ENCODE measurements around the gene HTT. TPM values are rescaled to one million over a fixed set of nuclear protein-coding genes. Genes with fewer than 3 reads are reported as not detected.
A peak's percentile ranks its signal among the peaks of the same experiment; 100 is the strongest.

HTT gene
- total RNA-seq, 2 experiments from 2014 or later = 56.9 to 62.6 TPM

DNA sequence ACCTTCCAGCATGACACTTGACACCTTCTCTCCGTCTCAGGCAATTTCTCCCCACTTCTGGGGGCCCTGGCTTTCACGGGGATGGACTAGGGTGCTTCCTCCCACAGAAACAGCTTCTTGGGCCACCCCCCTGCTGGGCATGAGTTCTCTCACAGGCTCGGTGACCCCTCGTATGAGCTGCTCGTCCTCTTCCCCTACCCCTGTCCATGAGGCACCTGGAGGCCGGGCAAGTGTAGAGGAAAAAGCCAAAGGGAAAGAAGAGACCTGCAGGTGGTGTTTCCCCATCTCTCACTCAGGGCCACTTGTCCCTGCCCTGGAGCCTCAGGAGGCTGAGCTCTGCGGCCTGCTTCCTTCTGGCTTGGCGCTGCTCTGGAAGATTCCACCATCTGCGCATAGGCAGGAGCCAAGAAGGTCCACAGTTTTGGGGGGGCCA, 216.4 kb downstream of the HTT start:
- Mint-ChIP-seq H3K27me3 (peaks cover 25% of the 10 kb centered on the region), H3K4me1 (ENCODE audit: low read depth) (peaks cover 34% of the 10 kb centered on the region), H3K27ac (no peak overlapping the region), H3K36me3 (ENCODE audit: low read depth) (peaks cover 5% of the 10 kb centered on the region), H3K9me3 (no peaks in the 10 kb centered on the region), H3K4me3 (peak overlapping the region; percentile 73)
- H3K27me3 ChIP-seq (ENCODE audit: control insufficient read depth in 1 of 2, insufficient read depth in 2 of 2, low read length in 2 of 2) = peaks cover 7 to 21% of the 10 kb centered on the region in 2 experiments
- ATAC-seq (ENCODE audit: poor library complexity) = no peak
- TF ChIP-seq, protein P1, sequence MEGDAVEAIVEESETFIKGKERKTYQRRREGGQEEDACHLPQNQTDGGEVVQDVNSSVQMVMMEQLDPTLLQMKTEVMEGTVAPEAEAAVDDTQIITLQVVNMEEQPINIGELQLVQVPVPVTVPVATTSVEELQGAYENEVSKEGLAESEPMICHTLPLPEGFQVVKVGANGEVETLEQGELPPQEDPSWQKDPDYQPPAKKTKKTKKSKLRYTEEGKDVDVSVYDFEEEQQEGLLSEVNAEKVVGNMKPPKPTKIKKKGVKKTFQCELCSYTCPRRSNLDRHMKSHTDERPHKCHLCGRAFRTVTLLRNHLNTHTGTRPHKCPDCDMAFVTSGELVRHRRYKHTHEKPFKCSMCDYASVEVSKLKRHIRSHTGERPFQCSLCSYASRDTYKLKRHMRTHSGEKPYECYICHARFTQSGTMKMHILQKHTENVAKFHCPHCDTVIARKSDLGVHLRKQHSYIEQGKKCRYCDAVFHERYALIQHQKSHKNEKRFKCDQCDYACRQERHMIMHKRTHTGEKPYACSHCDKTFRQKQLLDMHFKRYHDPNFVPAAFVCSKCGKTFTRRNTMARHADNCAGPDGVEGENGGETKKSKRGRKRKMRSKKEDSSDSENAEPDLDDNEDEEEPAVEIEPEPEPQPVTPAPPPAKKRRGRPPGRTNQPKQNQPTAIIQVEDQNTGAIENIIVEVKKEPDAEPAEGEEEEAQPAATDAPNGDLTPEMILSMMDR (IDR thresholded peaks at IDR 0.05) = no peak
- peaks cover 37% of the 10 kb centered on the region for H3K4me1 ChIP-seq (ENCODE audit: insufficient read depth, low read length)
- no peak overlapping the region for H3K4me3 ChIP-seq (ENCODE audit: low read length)
- H3K36me3 ChIP-seq (ENCODE audit: insufficient read depth, low read length) = no peaks in the 10 kb centered on the region
- ChIA-PET CTCF (interaction anchor here (1.3 kb wide), 1 partner anchor 55 kb away, joined by 3 read pairs; no protein-coding TSS in a partner anchor), POLR2A (no interaction called here)
- no peaks in the 10 kb centered on the region for H3K9me3 ChIP-seq (ENCODE audit: control insufficient read depth in 1 of 2, insufficient read depth in 1 of 2, low read length in 2 of 2)
- no peak overlapping the region for H3K27ac ChIP-seq (ENCODE audit: low read depth in 1 of 2, low read length in 2 of 2)
- intact Hi-C loops (cut with DNase I, micrococcal nuclease) = loop anchor here in 1 of 2 experiments (5.0 to 10.0 kb wide), 4 partner anchors 89 to 664 kb away; partner anchors contain the start of genes GRK4, HTT, HTT-AS and NOP14
- DNase-seq = peak in 1 of 14 experiments; percentile 16

DNA sequence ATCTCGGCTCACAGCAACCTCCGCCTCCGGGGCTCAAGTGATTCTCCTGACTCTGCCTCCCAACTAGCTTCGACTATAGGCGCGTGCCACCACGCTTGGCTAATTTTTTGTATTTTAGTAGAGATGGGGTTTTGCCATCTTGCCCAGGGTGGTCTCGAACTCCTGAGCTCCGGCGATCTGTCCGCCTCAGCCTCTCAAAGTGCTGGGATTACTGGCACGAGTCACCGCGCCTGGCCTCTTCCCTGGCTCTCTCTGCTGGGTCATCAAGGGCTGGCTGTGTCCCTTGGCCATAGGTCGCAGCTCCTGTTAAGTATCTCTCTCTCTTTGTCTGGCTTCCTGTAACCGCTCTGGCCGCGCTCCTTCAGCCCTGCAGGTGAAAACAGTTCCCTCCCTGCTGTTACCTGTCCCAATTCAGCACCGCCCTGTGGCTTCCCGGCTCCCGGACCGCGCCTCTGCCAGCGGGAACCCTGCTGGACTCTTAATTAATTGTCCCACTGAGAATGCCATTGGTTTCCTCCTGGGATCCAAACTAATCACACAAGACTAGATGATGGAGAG, 217.0 kb downstream of the HTT start:
- Mint-ChIP-seq H3K9me3 (no peaks in the 10 kb centered on the region), H3K4me3 (peak overlapping the region; percentile 95), H3K27me3 (peaks cover 21% of the 10 kb centered on the region), H3K36me3 (ENCODE audit: low read depth) (peaks cover 5% of the 10 kb centered on the region), H3K4me1 (ENCODE audit: low read depth) (peaks cover 40% of the 10 kb centered on the region), H3K27ac (peak overlapping the region; percentile 74)
- CTCF ChIA-PET = interaction anchor here (1.1 to 1.3 kb wide), 2 partner anchors 11 to 55 kb away, joined by 3 read pairs; no protein-coding TSS in a partner anchor
- Histone ChIP-seq H3K36me3 (ENCODE audit: insufficient read depth, low read length) (no peaks in the 10 kb centered on the region), H3K4me3 (ENCODE audit: low read length) (peak overlapping the region; percentile 79), H3K9me3 (ENCODE audit: control insufficient read depth in 1 of 2, insufficient read depth in 1 of 2, low read length in 2 of 2) (no peaks in the 10 kb centered on the region), H3K27ac (ENCODE audit: low read depth in 1 of 2, low read length in 2 of 2) (no peak overlapping the region), H3K27me3 (ENCODE audit: control insufficient read depth in 1 of 2, insufficient read depth in 2 of 2, low read length in 2 of 2) (peaks cover 7 to 15% of the 10 kb centered on the region in 2 experiments), H3K4me1 (ENCODE audit: insufficient read depth, low read length) (peaks cover 31% of the 10 kb centered on the region)
- TF ChIP-seq, protein P1 (IDR thresholded peaks at IDR 0.05) = no peak
- ATAC-seq (ENCODE audit: poor library complexity) (no peak), DNase-seq (peak in 1 of 14 experiments; percentile 24)
- POLR2A ChIA-PET = interaction anchor here (1.3 kb wide), 1 partner anchor 95 kb away, joined by 3 read pairs; no protein-coding TSS in a partner anchor
- intact Hi-C loops (cut with DNase I, micrococcal nuclease) = loop anchor here in 1 of 2 experiments (5.0 to 10.0 kb wide), 4 partner anchors 89 to 663 kb away; partner anchors contain the start of genes GRK4, HTT, HTT-AS and NOP14

DNA sequence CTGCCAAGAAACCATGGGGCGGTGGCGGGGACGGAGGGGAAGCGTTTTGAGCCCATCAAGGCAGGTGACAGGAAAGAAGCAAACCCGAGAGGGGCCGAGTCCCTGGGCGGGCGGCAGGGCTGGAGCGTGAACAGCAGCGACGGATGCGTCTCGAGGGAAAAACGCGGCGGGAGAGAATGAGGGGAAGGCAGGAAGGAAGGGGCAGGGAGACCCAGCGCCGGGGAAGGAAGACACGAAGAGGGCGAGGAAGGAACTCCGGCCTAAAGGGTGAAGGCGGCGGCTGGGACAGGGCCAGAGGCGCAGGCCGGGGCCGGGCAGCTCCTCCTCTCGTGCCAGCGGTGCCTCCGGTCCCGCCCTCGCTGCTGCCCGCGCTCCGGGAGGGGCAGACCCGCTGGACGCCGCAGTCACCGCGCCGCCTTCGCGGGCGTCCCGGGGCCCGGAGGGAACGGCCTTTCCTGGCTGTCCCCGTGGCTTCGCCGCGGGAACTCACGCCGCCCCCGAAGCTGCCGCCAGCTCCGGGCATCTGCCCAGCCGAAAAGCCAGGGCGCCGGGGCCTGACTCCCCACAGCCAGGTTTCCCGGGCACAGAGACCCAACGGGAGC, 217.6 kb downstream of the HTT start:
- POLR2A ChIA-PET = interaction anchor here (0.7 to 1.3 kb wide), 3 partner anchors 10 to 95 kb away, joined by 3 read pairs; no protein-coding TSS in a partner anchor
- peaks cover 3 to 10% of the 10 kb centered on the region in 2 experiments for H3K27me3 ChIP-seq (ENCODE audit: control insufficient read depth in 1 of 2, insufficient read depth in 2 of 2, low read length in 2 of 2)
- H3K36me3 ChIP-seq (ENCODE audit: insufficient read depth, low read length) = no peaks in the 10 kb centered on the region
- Mint-ChIP-seq H3K4me1 (ENCODE audit: low read depth) (peaks cover 44% of the 10 kb centered on the region), H3K36me3 (ENCODE audit: low read depth) (peaks cover 5% of the 10 kb centered on the region), H3K27me3 (peaks cover 17% of the 10 kb centered on the region), H3K9me3 (no peaks in the 10 kb centered on the region), H3K27ac (peak overlapping the region; percentile 74), H3K4me3 (peak overlapping the region; percentile 95)
- peak in 4 of 14 experiments; percentile 29 to 62 (median 42) for DNase-seq
- peak overlapping the region; percentile 79 for H3K4me3 ChIP-seq (ENCODE audit: low read length)
- peaks cover 0 to 1% of the 10 kb centered on the region in 2 experiments for H3K9me3 ChIP-seq (ENCODE audit: control insufficient read depth in 1 of 2, insufficient read depth in 1 of 2, low read length in 2 of 2)
- TF ChIP-seq, protein P1 (IDR thresholded peaks at IDR 0.05) = no peak
- no peak overlapping the region for H3K27ac ChIP-seq (ENCODE audit: low read depth in 1 of 2, low read length in 2 of 2)
- peak; percentile 5 for ATAC-seq (ENCODE audit: poor library complexity)
- CTCF ChIA-PET = interaction anchor here (1.1 to 1.3 kb wide), 2 partner anchors 10 to 54 kb away, joined by 3 read pairs; no protein-coding TSS in a partner anchor
- intact Hi-C loops (cut with DNase I, micrococcal nuclease) = loop anchor here in 1 of 2 experiments (5.0 to 10.0 kb wide), 4 partner anchors 90 to 663 kb away; partner anchors contain the start of genes GRK4, HTT, HTT-AS and NOP14
- H3K4me1 ChIP-seq (ENCODE audit: insufficient read depth, low read length) = peaks cover 29% of the 10 kb centered on the region
